Measurements from ENCODE around the gene SLC11A1.

DNA sequence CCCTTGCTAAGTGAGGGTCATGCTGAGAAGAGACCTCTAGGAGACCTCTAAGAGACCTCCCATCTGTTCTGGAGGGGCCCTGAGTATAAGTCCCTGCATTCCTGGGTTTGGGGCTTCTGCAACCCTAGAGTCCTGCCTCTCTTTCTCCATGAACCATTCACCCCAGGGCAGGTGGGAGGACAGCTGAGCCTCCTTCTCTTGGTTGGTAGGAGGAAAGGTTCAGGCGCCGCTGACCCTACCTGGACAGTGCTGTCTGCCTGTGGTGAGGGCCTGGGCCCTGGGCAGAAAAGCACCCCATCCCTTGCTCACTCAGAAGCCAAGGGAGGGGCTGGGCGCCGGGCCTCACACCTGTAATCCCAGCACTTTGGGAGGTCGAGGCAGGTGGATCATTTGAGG, 36.2 kb downstream of the SLC11A1 start:
- no peak for TF ChIP-seq CEBPB (IDR thresholded peaks at IDR 0.05; ENCODE audit: low read depth, low read length)
- no peak for TF ChIP-seq POLR2A (IDR thresholded peaks at IDR 0.05; ENCODE audit: low read depth, low read length)
- TF ChIP-seq, protein P1, sequence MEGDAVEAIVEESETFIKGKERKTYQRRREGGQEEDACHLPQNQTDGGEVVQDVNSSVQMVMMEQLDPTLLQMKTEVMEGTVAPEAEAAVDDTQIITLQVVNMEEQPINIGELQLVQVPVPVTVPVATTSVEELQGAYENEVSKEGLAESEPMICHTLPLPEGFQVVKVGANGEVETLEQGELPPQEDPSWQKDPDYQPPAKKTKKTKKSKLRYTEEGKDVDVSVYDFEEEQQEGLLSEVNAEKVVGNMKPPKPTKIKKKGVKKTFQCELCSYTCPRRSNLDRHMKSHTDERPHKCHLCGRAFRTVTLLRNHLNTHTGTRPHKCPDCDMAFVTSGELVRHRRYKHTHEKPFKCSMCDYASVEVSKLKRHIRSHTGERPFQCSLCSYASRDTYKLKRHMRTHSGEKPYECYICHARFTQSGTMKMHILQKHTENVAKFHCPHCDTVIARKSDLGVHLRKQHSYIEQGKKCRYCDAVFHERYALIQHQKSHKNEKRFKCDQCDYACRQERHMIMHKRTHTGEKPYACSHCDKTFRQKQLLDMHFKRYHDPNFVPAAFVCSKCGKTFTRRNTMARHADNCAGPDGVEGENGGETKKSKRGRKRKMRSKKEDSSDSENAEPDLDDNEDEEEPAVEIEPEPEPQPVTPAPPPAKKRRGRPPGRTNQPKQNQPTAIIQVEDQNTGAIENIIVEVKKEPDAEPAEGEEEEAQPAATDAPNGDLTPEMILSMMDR (conservative IDR thresholded peaks at IDR 0.05; ENCODE audit: low read depth, low read length): no peak
- TF ChIP-seq BHLHE40 (IDR thresholded peaks at IDR 0.05; ENCODE audit: low read depth, low read length): no peak
- TF ChIP-seq NFE2L2 (IDR thresholded peaks at IDR 0.05; ENCODE audit: low read depth, low read length): no peak
- no peak for TF ChIP-seq MXI1 (IDR thresholded peaks at IDR 0.05; ENCODE audit: borderline replicate concordance, low read depth, low read length)
- no peak for TF ChIP-seq RCOR1 (IDR thresholded peaks at IDR 0.05; ENCODE audit: insufficient replicate concordance, low read length)
- TF ChIP-seq, protein P2, sequence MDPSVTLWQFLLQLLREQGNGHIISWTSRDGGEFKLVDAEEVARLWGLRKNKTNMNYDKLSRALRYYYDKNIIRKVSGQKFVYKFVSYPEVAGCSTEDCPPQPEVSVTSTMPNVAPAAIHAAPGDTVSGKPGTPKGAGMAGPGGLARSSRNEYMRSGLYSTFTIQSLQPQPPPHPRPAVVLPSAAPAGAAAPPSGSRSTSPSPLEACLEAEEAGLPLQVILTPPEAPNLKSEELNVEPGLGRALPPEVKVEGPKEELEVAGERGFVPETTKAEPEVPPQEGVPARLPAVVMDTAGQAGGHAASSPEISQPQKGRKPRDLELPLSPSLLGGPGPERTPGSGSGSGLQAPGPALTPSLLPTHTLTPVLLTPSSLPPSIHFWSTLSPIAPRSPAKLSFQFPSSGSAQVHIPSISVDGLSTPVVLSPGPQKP (IDR thresholded peaks at IDR 0.05; ENCODE audit: borderline replicate concordance, low read depth, low read length): no peak
- no peak for TF ChIP-seq MAZ (IDR thresholded peaks at IDR 0.05; ENCODE audit: borderline replicate concordance, low read depth, low read length)
- TF ChIP-seq SMC3 (IDR thresholded peaks at IDR 0.05; ENCODE audit: low read depth, low read length): no peak
- no peak for TF ChIP-seq RFX5 (IDR thresholded peaks at IDR 0.05; ENCODE audit: low read depth, low read length)
- TF ChIP-seq RAD21 (IDR thresholded peaks at IDR 0.05; ENCODE audit: low read length): no peak
- no peak for TF ChIP-seq MAFK (IDR thresholded peaks at IDR 0.05; ENCODE audit: low read depth, low read length)
- TF ChIP-seq FOS (IDR thresholded peaks at IDR 0.05; ENCODE audit: low read depth, low read length): no peak
